NCI-H2227 treated with DMSO at 0.1 percent for 48 hours (cell line): ENCODE results near the gene PRSS16.
A peak's percentile ranks its signal among the peaks of the same experiment; 100 is the strongest.

Experiments used
- DNase-seq: peaks from one replicate; lab custom pipeline; 2025; lab: John Stamatoyannopoulos, UW

Gene PRSS16

DNA sequence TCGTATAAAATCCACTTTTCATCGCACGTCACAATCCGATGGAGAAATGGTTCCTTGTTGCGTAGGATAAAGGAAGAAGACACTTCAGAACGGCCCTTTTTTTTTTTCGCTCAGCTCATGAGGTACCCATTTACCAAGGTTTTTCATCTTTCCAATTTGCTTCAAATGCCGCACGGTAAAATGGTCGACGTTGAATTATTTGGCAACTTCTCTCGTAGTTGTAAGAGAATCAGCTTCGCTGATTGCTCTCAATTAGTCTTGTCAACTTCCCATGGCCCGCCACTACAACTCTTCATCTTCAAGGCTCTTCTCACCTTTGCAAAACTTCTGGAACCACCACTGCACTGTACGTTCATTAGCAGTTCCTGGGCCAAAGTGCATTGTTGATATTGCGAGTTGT, 35.8 kb downstream of the PRSS16 start:
- DNase-seq = no peak

GRCh38 chr6:27286141-27286540, 38.6 kb downstream of the PRSS16 start:
- no peak for DNase-seq

- DNase-seq = no peak
Observed at GRCh38 chr6:27287751-27288135, 40.2 kb downstream of the PRSS16 start.

DNA sequence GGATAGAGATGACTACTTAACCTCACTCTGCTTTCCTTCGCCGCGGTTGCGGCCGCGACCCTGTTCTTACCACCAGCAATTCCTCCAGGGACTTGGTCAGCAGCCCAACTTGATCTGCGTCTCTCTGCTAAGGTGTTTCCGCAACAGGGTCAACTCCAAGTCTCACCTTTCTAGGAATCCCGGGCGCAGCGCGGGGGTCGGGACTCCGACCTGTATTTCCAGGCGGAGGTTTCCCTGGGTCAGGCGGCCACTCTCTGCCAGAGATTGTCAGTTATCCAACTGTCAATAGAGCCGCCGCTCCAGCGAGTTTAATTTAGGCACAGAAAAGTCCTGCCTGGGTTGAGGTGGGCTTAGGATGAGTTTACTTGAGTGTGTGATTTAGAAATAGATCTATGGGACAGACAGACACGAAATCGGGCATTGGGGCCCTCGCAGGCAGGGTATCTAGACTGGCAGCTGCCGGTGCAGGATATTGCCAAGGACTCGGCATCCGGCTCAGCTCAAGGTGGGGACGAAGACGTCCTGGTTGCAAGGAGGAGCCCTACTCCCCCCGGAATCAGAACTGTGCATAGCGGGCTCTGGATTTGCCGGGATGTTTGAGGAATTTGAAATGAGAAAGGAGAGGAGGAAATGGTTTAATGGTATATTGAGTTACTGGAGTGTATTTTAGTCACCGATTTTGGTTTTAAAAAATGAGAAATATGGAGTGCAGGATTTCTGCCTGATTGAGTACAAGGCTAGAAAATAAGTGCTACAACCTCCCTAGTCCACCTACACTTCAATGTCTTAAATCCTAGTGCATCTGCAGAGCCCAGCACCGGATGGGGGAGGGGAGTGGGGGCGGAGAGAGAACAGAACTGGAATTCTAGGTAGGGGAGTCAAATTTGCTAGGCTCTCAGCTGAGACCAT, 40.9 kb downstream of the PRSS16 start:
- no peak for DNase-seq

DNA sequence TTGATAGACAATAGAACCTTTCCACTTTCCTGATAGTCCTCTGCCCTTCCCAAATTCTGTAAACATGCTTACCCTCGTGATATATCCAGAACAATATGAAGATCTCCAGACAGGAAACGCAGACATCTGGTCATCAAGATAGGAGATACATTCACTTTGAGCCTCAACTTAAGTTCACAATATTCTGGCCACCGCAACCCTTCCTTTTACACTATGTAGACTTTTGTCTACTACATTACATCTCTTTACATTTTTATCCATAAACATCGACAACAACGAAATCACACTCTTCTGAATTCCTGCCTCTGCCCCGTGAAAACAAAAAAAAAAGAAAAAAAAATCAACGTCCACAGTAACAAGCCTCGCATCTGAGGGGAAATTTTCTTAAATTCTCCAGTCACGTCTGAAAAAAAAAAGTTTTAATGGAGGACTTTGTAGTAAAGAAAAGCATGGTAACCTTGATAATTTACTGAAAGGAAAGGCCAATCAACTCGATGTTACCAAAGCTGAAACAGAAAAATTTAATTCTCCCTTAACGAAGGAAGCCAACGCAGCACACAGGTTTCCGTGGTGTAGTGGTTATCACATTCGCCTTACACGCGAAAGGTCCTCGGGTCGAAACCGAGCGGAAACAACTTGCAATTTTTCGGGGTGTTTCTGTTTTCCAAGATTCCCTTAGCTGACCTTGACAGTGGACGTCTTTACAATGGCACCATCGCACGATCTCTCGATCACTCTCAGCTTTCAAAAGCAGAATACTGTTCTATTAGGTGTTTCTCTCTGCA, 42.8 kb downstream of the PRSS16 start:
- DNase-seq = no peak

DNA sequence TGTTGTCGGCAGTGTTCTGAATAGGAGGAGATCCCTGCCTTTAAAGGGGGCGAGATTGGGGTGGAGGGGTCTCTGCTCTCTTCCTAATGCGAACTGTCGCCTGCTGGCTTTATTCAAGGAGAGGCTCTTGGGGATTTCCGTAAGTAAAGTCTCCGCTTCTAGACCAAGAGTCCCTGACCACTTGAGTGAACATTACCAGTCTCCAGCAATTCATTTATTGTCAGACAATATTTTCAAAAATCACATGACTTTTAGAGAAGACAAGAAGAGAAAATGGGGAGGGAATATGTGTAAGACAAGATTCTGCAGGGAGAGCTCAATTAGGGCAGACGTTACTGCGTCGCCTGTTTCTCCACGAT, 43.3 kb downstream of the PRSS16 start:
- no peak for DNase-seq

DNA sequence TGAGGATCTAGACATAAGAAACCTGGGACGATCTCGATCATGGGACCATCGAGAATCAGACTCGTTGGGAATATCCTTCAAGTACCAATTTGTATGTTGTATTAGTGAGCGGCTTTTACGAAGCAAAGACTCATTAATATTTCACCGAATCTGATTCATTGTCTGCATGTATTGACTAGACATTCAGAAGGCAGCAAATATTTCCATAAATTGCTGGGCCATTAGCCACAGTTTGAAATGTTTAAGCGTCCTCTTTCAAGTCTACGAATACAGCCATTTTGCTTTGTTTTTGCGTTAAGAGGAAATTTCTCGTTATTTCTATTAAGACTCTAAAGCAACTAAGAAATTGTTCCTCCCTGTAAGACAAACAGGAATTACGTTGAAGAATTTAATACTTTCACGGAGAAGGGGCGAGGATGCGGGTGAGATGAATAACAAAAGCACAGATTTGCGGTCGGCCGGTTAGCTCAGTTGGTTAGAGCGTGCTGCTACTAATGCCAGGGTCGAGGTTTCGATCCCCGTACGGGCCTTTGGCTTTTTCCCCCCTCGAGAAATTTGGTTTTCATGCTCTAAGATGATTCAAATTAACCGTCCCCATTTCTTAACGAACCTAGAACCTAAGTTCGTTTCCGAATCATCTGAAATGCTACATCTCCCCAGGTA, 46.1 kb downstream of the PRSS16 start:
- DNase-seq = peak; percentile 60

- peak; percentile 21 for DNase-seq
Observed at GRCh38 chr6:27294409-27294808, 46.9 kb downstream of the PRSS16 start.

- DNase-seq = peak; percentile 36
Observed at GRCh38 chr6:27295301-27296079, 48.0 kb downstream of the PRSS16 start.

- DNase-seq = no peak
Observed at GRCh38 chr6:27296106-27296783, 48.7 kb downstream of the PRSS16 start.

DNA sequence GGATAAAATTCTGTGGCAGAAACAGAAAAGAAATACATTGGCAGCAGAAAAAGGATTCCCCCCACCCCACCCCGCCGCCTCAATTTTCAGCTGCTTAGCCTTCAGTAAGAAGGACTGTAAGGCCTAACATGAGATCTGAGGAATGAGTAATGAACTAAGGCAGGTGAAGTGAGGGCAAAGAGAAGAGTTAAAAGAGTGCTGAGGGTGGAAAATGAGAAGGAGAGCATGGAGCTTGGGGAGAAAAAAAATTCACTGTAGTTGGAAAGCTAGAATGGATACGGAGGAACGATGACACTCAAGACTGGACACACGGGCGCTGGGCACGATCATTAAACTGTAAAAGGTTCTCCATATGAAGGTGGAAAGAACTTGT, 50.0 kb downstream of the PRSS16 start:
- no peak for DNase-seq

- no peak for DNase-seq
Observed at GRCh38 chr6:27297857-27298730, 50.6 kb downstream of the PRSS16 start.

DNA sequence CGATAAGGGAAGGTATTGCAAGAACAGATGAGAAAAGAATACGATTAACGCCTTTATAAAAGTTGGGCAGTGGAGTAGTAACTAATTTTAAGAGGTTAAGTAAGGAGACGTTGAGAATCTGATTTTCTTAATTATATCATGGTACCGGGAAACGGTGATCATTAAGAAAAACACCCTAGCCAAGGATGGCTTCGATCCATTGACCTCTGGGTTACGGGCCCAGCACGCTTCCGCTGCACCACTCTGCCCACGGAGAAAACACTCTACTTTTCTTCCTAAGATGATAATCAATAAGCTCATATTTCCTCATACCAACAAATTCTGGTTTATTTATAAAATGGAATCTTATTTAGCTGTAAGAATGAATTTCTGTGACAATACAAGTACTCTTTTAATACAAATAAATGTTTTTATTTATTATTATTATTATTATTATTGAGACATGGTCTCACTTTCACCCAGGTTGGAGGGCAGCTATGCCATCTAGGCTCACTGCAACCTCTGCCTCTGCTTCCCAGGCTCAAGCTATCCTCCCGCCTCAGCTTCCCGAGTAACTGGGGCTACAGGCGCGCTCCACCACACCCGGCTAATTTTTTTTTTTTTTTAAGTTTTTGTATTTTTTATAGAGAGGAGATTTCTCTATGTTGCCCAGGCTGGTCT, 56.2 kb downstream of the PRSS16 start:
- no peak for DNase-seq
